ENCODE measurements around the gene ATF5. TPM values are rescaled to one million over a fixed set of nuclear protein-coding genes. Genes with fewer than 3 reads are reported as not detected.
A peak's percentile ranks its signal among the peaks of the same experiment; 100 is the strongest.

Gene ATF5
- polyA plus RNA-seq, 3 donors, result 5.8 to 22.1 (median 6.0) TPM

DNA sequence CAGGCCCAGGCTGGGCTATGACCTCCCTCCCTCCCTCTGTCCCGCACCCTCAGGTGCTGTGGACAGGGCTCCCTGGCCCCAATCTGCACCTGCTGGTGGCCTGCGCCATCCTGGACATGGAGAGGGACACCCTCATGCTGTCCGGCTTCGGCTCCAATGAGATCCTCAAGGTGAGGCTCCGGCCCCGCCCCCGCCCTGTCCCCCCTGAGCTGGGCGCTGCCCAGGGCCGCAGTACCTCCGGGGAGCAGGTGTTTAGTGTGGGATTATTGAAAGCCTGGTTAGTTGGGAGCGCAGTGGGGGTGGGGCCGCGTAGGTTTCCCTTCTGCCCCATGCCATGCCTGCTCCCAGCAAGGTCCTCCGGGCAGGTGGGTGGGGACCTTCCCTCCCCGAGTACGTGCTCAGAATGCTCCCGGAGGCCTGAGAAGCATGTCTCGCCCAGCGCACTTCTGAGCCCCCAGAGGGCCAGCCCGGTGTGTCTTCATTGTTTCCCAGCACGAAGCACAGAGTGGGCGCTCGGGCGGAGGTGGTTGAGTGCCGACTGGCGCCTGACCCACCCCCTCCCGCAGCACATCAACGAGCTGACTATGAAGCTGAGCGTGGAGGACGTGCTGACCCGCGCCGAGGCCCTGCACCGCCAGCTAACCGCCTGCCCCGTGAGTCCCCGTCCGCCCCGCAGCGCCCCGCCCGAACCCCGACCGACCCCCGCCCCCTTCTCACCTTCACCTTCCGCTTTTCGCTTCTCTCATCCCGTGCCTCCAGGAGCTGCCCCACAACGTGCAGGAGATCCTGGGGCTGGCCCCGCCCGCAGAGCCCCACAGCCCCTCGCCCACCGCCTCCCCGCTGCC, 41.1 kb upstream of the ATF5 start:
- no peak overlapping the region for H3K4me3 Mint-ChIP-seq
- WGBS (ENCODE audit: insufficient coverage), result 93% methylated on average over 36 of the region's 54 CpGs

DNA sequence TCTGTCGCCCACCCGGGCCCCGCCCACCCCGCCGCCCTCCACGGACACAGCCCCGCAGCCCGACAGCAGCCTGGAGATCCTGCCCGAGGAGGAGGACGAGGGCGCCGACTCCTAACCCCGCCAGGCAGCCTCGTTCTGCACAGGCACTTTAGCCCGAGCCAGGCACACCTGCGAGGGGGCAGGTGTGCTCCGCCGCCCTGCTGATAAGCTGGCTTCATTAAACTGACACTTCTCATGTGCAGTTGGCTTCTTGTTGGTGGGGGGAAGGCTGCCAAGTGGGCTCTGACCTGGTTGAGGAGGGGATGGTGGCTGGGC, 40.5 kb upstream of the ATF5 start:
- H2AFZ ChIP-seq (ENCODE audit: insufficient read depth, low read depth, low read length, poor library complexity, severe bottlenecking), result no peak overlapping the region
- DNase-seq, result no peak
- WGBS (ENCODE audit: insufficient coverage), result 96% methylated on average over 18 of the region's 18 CpGs

More for the DNA sequence above, 41.1 kb upstream of the ATF5 start:
- no peak for DNase-seq
- H3K4me1 Mint-ChIP-seq, result peaks cover 16% of the 10 kb centered on the region
- intact Hi-C loops (cut with micrococcal nuclease), result loop anchor here in 1 of 2 donors (5.0 kb wide), 1 partner anchor 39 kb away; the partner anchor contains the start of genes ATF5 and NUP62
- H3K4me2 ChIP-seq (replicated peaks; ENCODE audit: extremely low read depth, low read length, poor library complexity, severe bottlenecking), result no peak overlapping the region
- no peak overlapping the region for H3K9ac ChIP-seq (ENCODE audit: insufficient read depth, low read length, poor library complexity, severe bottlenecking)
- H4K20me1 ChIP-seq (ENCODE audit: insufficient read depth, low read length), result peaks cover 27% of the 10 kb centered on the region
- H3K4me1 ChIP-seq (ENCODE audit: control insufficient read depth in 1 of 2, insufficient read depth in 2 of 2, low read length in 2 of 2), result peaks cover 11 to 13% of the 10 kb centered on the region in 2 donors
- H3K36me3 ChIP-seq (replicated peaks in 1 of 2; ENCODE audit: control insufficient read depth in 1 of 2, insufficient read depth in 2 of 2, low read length in 2 of 2), result peaks cover 21 to 23% of the 10 kb centered on the region in 2 donors
- peaks cover 0 to 7% (median 0%) of the 10 kb centered on the region in 7 donors for H3K9me3 Mint-ChIP-seq
- H3K27ac ChIP-seq (ENCODE audit: low read depth in 1 of 2, low read length in 2 of 2), result no peak overlapping the region
- H3K9me3 ChIP-seq (replicated peaks in 1 of 2; ENCODE audit: control insufficient read depth in 1 of 2, insufficient read depth in 1 of 2, low read length in 2 of 2), result no peaks in the 10 kb centered on the region
- peaks cover 44 to 51% of the 10 kb centered on the region in 2 donors for H3K36me3 Mint-ChIP-seq
- H3K4me3 ChIP-seq (replicated peaks in 1 of 3; ENCODE audit: low read depth in 2 of 3, low read length in 3 of 3), result no peak overlapping the region
- H2AFZ ChIP-seq (ENCODE audit: insufficient read depth, low read depth, low read length, poor library complexity, severe bottlenecking), result no peak overlapping the region
- H3K27ac Mint-ChIP-seq, result no peak overlapping the region
- H3K79me2 ChIP-seq (ENCODE audit: insufficient read depth, low read length), result no peaks in the 10 kb centered on the region
- TF ChIP-seq, protein P1, sequence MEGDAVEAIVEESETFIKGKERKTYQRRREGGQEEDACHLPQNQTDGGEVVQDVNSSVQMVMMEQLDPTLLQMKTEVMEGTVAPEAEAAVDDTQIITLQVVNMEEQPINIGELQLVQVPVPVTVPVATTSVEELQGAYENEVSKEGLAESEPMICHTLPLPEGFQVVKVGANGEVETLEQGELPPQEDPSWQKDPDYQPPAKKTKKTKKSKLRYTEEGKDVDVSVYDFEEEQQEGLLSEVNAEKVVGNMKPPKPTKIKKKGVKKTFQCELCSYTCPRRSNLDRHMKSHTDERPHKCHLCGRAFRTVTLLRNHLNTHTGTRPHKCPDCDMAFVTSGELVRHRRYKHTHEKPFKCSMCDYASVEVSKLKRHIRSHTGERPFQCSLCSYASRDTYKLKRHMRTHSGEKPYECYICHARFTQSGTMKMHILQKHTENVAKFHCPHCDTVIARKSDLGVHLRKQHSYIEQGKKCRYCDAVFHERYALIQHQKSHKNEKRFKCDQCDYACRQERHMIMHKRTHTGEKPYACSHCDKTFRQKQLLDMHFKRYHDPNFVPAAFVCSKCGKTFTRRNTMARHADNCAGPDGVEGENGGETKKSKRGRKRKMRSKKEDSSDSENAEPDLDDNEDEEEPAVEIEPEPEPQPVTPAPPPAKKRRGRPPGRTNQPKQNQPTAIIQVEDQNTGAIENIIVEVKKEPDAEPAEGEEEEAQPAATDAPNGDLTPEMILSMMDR (IDR thresholded peaks at IDR 0.05), result no peak
- H3K27me3 Mint-ChIP-seq (ENCODE audit: low read depth in 3 of 3), result peaks cover 17 to 36% (median 26%) of the 10 kb centered on the region in 3 donors
- peaks cover 0 to 9% of the 10 kb centered on the region in 2 donors for H3K27me3 ChIP-seq (ENCODE audit: control insufficient read depth in 2 of 2, insufficient read depth in 2 of 2, low read length in 2 of 2)

More for the DNA sequence above, 40.5 kb upstream of the ATF5 start:
- intact Hi-C loops (cut with micrococcal nuclease), result loop anchor here in 1 of 2 donors (5.0 kb wide), 1 partner anchor 39 kb away; the partner anchor contains the start of genes ATF5 and NUP62
- peaks cover 22% of the 10 kb centered on the region for H4K20me1 ChIP-seq (ENCODE audit: insufficient read depth, low read length)
- TF ChIP-seq, protein P1 (IDR thresholded peaks at IDR 0.05), result no peak
- no peak overlapping the region for H3K4me3 ChIP-seq (replicated peaks in 1 of 3; ENCODE audit: low read depth in 2 of 3, low read length in 3 of 3)
- no peak overlapping the region for H3K27ac ChIP-seq (ENCODE audit: low read depth in 1 of 2, low read length in 2 of 2)
- peaks cover 15 to 17% of the 10 kb centered on the region in 2 donors for H3K36me3 ChIP-seq (replicated peaks in 1 of 2; ENCODE audit: control insufficient read depth in 1 of 2, insufficient read depth in 2 of 2, low read length in 2 of 2)
- peaks cover 0 to 9% of the 10 kb centered on the region in 2 donors for H3K27me3 ChIP-seq (ENCODE audit: control insufficient read depth in 2 of 2, insufficient read depth in 2 of 2, low read length in 2 of 2)
- peaks cover 21 to 42% (median 31%) of the 10 kb centered on the region in 3 donors for H3K27me3 Mint-ChIP-seq (ENCODE audit: low read depth in 3 of 3)
- H3K9me3 Mint-ChIP-seq, result peaks cover 0 to 7% (median 0%) of the 10 kb centered on the region in 7 donors
- H3K9ac ChIP-seq (ENCODE audit: insufficient read depth, low read length, poor library complexity, severe bottlenecking), result no peak overlapping the region
- H3K9me3 ChIP-seq (replicated peaks in 1 of 2; ENCODE audit: control insufficient read depth in 1 of 2, insufficient read depth in 1 of 2, low read length in 2 of 2), result no peaks in the 10 kb centered on the region
- no peak overlapping the region for H3K27ac Mint-ChIP-seq
- H3K79me2 ChIP-seq (ENCODE audit: insufficient read depth, low read length), result no peaks in the 10 kb centered on the region
- peaks cover 20% of the 10 kb centered on the region for H3K4me1 Mint-ChIP-seq
- H3K4me2 ChIP-seq (replicated peaks; ENCODE audit: extremely low read depth, low read length, poor library complexity, severe bottlenecking), result no peak overlapping the region
- H3K36me3 Mint-ChIP-seq, result peaks cover 40 to 50% of the 10 kb centered on the region in 2 donors
- H3K4me1 ChIP-seq (ENCODE audit: control insufficient read depth in 1 of 2, insufficient read depth in 2 of 2, low read length in 2 of 2), result peaks cover 11 to 13% of the 10 kb centered on the region in 2 donors
- peak overlapping the region in 1 of 2 donors; percentile 4 for H3K4me3 Mint-ChIP-seq

Data from CD14-positive monocyte (primary cell).